ENCODE measurements around the gene PDE4D.
A peak's percentile ranks its signal among the peaks of the same experiment; 100 is the strongest.
"Not testable (repeated sequence)": the region's sequence is repeated elsewhere in the genome, so short reads cannot be mapped to it uniquely, and the experiment has no call there.

Gene PDE4D

DNA sequence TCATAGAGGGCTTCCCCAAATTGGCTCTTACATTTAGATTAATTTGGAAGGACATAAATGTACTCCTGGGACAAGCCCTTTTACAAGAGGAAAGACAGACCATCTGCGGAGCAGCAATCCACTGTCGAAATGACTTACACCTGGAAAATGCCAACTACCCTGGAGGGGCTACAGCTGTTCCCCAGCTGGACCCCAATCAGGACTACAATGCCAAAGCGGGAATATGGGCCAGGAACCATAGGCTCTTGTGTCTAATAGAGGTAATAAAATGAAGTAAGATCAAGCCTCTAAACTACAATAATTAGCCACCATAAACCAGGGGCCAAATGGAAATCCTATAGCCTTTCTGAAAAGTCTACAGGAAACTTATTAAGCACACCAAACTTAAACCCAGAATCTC, 581.3 kb downstream of the PDE4D start:
- H3K4me3 ChIP-seq (ENCODE audit: low read length) = no peak overlapping the region
- no peak for DNase-seq (ENCODE audit: low read depth)
- TF ChIP-seq, protein P1, sequence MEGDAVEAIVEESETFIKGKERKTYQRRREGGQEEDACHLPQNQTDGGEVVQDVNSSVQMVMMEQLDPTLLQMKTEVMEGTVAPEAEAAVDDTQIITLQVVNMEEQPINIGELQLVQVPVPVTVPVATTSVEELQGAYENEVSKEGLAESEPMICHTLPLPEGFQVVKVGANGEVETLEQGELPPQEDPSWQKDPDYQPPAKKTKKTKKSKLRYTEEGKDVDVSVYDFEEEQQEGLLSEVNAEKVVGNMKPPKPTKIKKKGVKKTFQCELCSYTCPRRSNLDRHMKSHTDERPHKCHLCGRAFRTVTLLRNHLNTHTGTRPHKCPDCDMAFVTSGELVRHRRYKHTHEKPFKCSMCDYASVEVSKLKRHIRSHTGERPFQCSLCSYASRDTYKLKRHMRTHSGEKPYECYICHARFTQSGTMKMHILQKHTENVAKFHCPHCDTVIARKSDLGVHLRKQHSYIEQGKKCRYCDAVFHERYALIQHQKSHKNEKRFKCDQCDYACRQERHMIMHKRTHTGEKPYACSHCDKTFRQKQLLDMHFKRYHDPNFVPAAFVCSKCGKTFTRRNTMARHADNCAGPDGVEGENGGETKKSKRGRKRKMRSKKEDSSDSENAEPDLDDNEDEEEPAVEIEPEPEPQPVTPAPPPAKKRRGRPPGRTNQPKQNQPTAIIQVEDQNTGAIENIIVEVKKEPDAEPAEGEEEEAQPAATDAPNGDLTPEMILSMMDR (conservative IDR thresholded peaks at IDR 0.05; ENCODE audit: low read length) = no peak

DNA sequence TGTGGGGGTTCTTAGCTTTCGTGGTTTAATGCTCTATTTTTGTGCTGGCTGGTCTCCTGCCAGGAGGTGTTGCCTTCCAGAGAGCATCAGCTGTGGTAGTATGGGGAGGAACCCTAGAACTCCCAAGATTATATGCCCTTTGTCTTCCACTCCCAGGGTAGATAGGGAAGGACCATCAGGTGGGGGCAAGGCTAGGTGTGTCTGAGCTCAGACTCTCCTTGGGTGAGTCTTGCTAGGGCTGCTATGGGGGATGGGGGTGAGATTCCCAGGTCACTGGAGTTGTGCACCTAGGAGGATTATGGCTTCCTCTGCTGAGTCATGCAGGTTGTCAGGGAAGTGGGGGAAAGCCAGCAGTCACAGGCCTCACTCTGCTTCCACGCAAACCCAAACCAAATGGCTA, 584.8 kb downstream of the PDE4D start:
- not testable (repeated sequence) for H3K4me3 ChIP-seq (ENCODE audit: low read length); DNase-seq (ENCODE audit: low read depth)

DNA sequence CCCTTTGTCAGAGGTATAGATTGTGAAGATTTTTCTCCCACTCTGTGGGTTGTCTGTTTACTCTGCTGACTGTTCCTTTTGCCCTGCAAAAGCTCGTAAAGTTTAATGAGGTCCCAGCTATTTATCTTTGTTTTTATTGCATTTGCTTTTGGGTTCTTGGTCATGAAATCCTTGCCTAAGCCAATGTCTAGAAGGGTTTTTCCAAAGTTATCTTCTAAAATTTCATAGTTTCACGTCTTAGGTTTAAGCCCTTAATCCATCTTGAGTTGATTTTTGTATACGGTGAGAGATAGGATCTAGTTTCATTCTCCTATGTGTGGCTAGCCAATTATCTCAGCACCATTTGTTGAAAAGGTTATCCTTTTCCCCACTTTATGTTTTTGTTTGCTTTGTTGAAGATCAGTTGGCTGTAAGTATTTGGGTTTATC, 590.2 kb downstream of the PDE4D start:
- not testable (repeated sequence) for H3K4me3 ChIP-seq (ENCODE audit: low read length); DNase-seq (ENCODE audit: low read depth)

DNA sequence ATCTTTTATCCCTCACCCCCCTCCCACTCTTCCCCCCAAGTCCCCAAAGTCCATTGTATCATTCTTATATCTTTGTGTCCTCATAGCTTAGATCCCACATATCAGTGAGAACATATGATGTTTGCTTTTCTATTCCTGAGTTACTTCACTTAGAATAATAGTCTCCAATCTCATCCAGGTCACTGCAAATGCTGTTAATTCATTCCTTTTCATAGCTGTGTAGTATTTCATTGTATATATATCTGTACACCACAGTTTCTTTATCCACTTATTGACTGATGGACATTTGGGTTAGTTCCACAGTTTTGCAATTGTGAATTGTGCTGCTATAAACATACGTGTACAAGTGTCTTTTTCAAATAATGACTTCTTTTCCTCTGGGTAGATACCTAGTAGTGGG, 591.0 kb downstream of the PDE4D start:
- not testable (repeated sequence) for DNase-seq (ENCODE audit: low read depth); H3K4me3 ChIP-seq (ENCODE audit: low read length)

DNA sequence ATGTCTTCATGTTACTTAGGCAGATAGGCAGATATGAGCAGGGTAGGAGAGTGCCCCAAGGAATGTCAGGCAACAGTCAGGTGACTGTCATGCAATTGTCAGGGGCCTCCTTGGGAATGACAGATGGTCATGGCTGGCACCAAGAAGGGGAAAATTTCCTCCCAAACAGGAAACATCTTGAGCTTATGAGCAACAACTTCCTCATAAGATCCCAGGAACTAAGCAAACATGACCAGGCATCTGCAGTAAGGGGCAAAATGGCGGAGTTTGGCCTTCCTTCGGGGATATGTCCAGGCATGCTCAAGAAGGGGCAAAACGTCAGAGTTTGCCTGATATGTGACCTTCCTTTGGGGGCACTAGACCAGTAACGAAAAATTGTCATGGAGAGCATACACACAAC, 591.8 kb downstream of the PDE4D start:
- no peak for DNase-seq (ENCODE audit: low read depth)
- TF ChIP-seq, protein P1 (conservative IDR thresholded peaks at IDR 0.05; ENCODE audit: low read length) = no peak
- H3K4me3 ChIP-seq (ENCODE audit: low read length) = no peak overlapping the region

DNA sequence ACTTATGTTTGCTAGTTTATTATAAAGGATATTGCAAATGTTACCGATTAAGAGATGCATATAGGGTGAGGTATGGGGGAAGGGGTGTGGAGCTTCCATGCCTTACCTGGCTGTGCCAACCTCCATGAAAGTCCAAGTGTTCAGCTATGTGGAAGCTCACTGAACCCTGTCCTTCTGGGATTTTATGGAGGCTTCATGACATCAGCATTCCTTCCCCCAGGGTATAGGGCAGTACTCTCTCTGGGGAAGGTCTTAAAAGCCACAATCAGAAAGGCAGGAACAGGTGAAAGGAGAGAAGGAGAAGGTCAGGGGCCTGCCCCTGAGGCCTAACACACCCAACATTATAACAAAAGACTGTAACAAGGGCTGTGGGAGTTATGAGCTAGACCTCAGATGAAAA, 592.6 kb downstream of the PDE4D start:
- no peak overlapping the region for H3K4me3 ChIP-seq (ENCODE audit: low read length)
- TF ChIP-seq, protein P1 (conservative IDR thresholded peaks at IDR 0.05; ENCODE audit: low read length) = no peak
- DNase-seq (ENCODE audit: low read depth) = no peak

DNA sequence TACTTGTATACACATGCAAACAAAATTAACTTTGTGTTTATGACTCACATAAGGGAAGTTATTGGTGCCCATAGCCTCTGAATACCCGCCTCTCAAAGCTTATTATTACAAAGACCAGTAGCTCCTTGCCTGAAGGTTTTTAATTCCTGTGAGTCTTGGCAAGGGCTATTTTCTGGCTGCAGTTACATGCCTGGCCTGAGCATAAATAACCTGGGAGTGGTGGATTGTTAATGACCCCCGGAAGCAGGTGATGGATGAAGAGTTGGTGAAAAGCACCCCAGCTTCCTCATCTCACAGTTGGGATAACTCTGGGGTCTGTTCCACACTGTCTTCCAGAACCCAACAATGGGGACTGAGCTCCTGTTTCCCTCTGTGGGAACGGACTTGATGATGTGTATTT, 594.5 kb downstream of the PDE4D start:
- H3K4me3 ChIP-seq (ENCODE audit: low read length) = no peak overlapping the region
- DNase-seq (ENCODE audit: low read depth) = no peak

DNA sequence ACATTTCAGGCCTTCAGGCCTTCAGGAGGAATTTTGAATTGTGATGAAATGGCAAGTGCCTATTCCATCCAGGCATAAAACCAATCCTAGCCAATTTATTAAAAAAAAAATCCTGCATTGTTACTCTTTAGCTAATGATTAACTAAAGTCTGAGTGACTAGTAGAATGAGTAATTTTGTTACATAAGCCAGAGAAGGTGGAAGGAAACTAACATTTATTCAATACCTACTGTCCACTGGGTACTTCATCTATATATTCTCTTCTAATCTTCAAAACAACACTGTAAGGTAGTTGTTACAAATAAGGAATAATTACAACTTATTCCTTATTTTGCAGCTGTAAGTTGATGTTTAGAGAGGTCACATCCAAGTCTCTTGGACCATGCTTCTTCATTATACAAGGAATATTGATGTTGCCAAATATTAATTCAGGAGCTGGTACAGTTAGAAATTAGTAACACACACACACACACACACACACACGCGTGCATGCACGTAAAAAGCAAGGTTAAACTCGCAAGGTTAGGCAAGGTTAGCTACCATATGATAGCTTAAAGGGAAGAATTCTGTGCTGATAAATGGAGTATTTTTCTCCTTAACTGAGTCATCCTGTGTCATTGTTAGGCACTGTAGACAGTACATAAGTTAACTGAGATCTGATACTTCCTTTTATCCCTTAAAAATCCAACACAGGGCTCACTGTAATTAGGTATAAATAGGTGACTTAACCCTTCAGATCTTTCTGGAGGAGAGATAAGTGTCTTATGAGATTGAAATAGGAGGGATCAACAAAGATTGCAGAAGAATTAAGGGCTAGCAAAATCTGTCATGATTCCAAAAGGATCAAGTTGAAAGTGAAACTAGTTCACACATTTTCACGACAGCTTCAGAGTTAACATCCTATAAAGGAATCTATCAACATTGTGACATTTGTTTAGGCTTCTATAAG, 596.9 kb downstream of the PDE4D start:
- DNase-seq (ENCODE audit: low read depth) = peak; percentile 25
- TF ChIP-seq, protein P1 (conservative IDR thresholded peaks at IDR 0.05; ENCODE audit: low read length) = no peak
- peak overlapping the region; percentile 48 for H3K4me3 ChIP-seq (ENCODE audit: low read length)

More for the DNA sequence above, 594.5 kb downstream of the PDE4D start:
- TF ChIP-seq, protein P1 (conservative IDR thresholded peaks at IDR 0.05; ENCODE audit: low read length) = no peak

All from AG10803 (cell line).